H1 (cell line): ENCODE results near the gene ZBTB40. TPM values are rescaled to one million over a fixed set of nuclear protein-coding genes. Genes with fewer than 3 reads are reported as not detected.

ENCODE experiments used
- CTCF ChIA-PET: fragments of 300-600 bp; sonication (Branson Sonifier 250); formaldehyde crosslinking; loops from one replicate; lab custom pipeline; 2021; ENCODE audit not compliant: partially characterized antibody; lab: Charles Lee
- POLR2A ChIA-PET: fragments of 300-600 bp; sonication (Branson Sonifier 250); formaldehyde crosslinking; loops from one replicate; lab custom pipeline; 2021; ENCODE audit warnings: inconsistent platforms; ENCODE audit not compliant: partially characterized antibody; lab: Charles Lee
- DNase-seq, 2 experiments: peaks; one replicate each; pipeline versions ENCODE4 v3.0.0 to v3.0.0-alpha.2; 2010 to 2022; ENCODE audit warnings: low spot score in 2 of 2, low read depth in 1 of 2, mixed read lengths in 1 of 2
- FAIRE-seq: peaks from 2 replicates; lab custom pipeline; 2011; peaks lifted over from hg19 to GRCh38; lab: Jason Lieb, UNC
- H2AFZ ChIP-seq: 2 replicates; pipeline ENCODE4 v1.8.1; 2012; ENCODE audit warnings: low read length, inconsistent platforms
- H2AK5ac ChIP-seq: 2 replicates; pipeline ENCODE4 v1.6.1; 2013; ENCODE audit warnings: low read depth, low read length
- H2BK120ac ChIP-seq: replicated peaks from 2 replicates; pipeline ENCODE3; 2013; ENCODE audit warnings: low read depth, low read length, inconsistent platforms
- H2BK12ac ChIP-seq: 2 replicates; pipeline ENCODE4 v1.6.1; 2013; ENCODE audit warnings: low read depth, low read length
- H2BK15ac ChIP-seq: 2 replicates; pipeline ENCODE4 v1.6.1; 2013; ENCODE audit warnings: low read length
- H2BK20ac ChIP-seq: 2 replicates; pipeline ENCODE4 v1.6.1; 2013; ENCODE audit warnings: low read length
- H2BK5ac ChIP-seq: 2 replicates; pipeline ENCODE4 v1.6.1; 2013; ENCODE audit warnings: low read depth, low read length
- H3K14ac ChIP-seq: 2 replicates; pipeline ENCODE4 v1.6.1; 2013; ENCODE audit warnings: inconsistent platforms; ENCODE audit not compliant: insufficient read length
- H3K18ac ChIP-seq: 2 replicates; pipeline ENCODE4 v1.6.1; 2013; ENCODE audit warnings: low read length; ENCODE audit errors: extremely low read depth
- H3K23ac ChIP-seq: 2 replicates; pipeline ENCODE4 v1.6.1; 2013; ENCODE audit warnings: inconsistent platforms; ENCODE audit not compliant: insufficient read length
- H3K23me2 ChIP-seq: 2 replicates; pipeline ENCODE4 v1.6.1; 2013; ENCODE audit warnings: low read depth, low read length
- H3K27ac ChIP-seq: 2 replicates; pipeline ENCODE4 v1.6.1; 2011; ENCODE audit warnings: low read depth, low read length, inconsistent platforms
- H3K27me3 ChIP-seq, 4 experiments: replicated peaks in 1 of 4; 1 replicate in 1 of 4; 2 replicates in 3 of 4; pipeline versions ENCODE4 v1.6.1 to v1.8.1; 2011 to 2013; ENCODE audit warnings: low read length in 3 of 4, mild to moderate bottlenecking in 3 of 4, inconsistent platforms in 2 of 4, mixed read lengths in 2 of 4, moderate library complexity in 1 of 4; ENCODE audit not compliant: control insufficient read depth in 3 of 4, insufficient read depth in 3 of 4; ENCODE audit errors: extremely low read depth in 1 of 4
- H3K36me3 ChIP-seq, 4 experiments: 2 replicates each; pipeline versions ENCODE4 v1.6.1 to v1.8.1; 2011 to 2013; ENCODE audit warnings: mild to moderate bottlenecking in 4 of 4, low read length in 3 of 4, moderate library complexity in 2 of 4, control low read depth in 1 of 4, inconsistent platforms in 1 of 4; ENCODE audit not compliant: insufficient read depth in 4 of 4, control insufficient read depth in 2 of 4
- H3K4ac ChIP-seq: replicated peaks from 2 replicates; pipeline ENCODE3; 2013; ENCODE audit warnings: low read length, low read depth, mixed read lengths, inconsistent platforms; ENCODE audit not compliant: insufficient read length
- H3K4me1 ChIP-seq, 4 experiments: replicated peaks in 1 of 4; 1 replicate in 1 of 4; 2 replicates in 3 of 4; pipeline versions ENCODE4 v1.6.1 to v1.8.1; 2011 to 2013; ENCODE audit warnings: low read length in 3 of 4, inconsistent platforms in 2 of 4, mixed read lengths in 1 of 4; ENCODE audit not compliant: insufficient read depth in 4 of 4, control insufficient read depth in 3 of 4
- H3K4me2 ChIP-seq, 2 experiments: 2 replicates each; pipeline versions ENCODE4 v1.6.1 to v1.8.1; 2011 to 2013; ENCODE audit warnings: low read depth in 2 of 2, low read length in 2 of 2, control low read depth in 1 of 2, inconsistent platforms in 1 of 2, mild to moderate bottlenecking in 1 of 2; ENCODE audit not compliant: insufficient read depth in 1 of 2
- H3K4me3 ChIP-seq, 4 experiments: fragments of 200-600, 300-600 bp in 1 of 4; sonication (generic), shearing (Covaris generic), sonication (Bioruptor Twin) in 1 of 4; 2 replicates each; pipeline versions ENCODE4 v1.5.1 to v1.8.1; 2011 to 2016; ENCODE audit warnings: low read length in 4 of 4, low read depth in 3 of 4, control low read depth in 2 of 4, inconsistent platforms in 2 of 4, mild to moderate bottlenecking in 2 of 4, mixed read lengths in 1 of 4, moderate library complexity in 1 of 4; ENCODE audit not compliant: insufficient read depth in 2 of 4; ENCODE audit errors: extremely low read depth in 1 of 4
- H3K56ac ChIP-seq: replicated peaks from 2 replicates; pipeline ENCODE3; 2013; ENCODE audit warnings: low read depth, mild to moderate bottlenecking, mixed read lengths, low read length, inconsistent platforms; ENCODE audit not compliant: insufficient read length
- H3K79me1 ChIP-seq: 2 replicates; pipeline ENCODE4 v1.6.1; 2013; ENCODE audit warnings: low read depth, low read length, control low read depth
- H3K79me2 ChIP-seq, 2 experiments: 2 replicates each; pipeline versions ENCODE4 v1.6.1 to v1.8.1; 2012 to 2013; ENCODE audit warnings: low read length in 2 of 2, mild to moderate bottlenecking in 2 of 2, inconsistent platforms in 1 of 2; ENCODE audit not compliant: insufficient read depth in 2 of 2, control insufficient read depth in 1 of 2
- H3K9ac ChIP-seq, 4 experiments: replicated peaks in 1 of 4; 1 replicate in 1 of 4; 2 replicates in 3 of 4; pipeline versions ENCODE4 v1.6.1 to v1.8.1; 2011 to 2013; ENCODE audit warnings: low read depth in 3 of 4, low read length in 3 of 4, control low read depth in 2 of 4, mild to moderate bottlenecking in 2 of 4, moderate library complexity in 2 of 4, inconsistent platforms in 1 of 4; ENCODE audit errors: extremely low read depth in 1 of 4
- H3K9me3 ChIP-seq, 2 experiments: 2 replicates each; pipeline versions ENCODE4 v1.6.1 to v1.8.1; 2012 to 2013; ENCODE audit warnings: mild to moderate bottlenecking in 2 of 2, moderate library complexity in 2 of 2, control low read depth in 1 of 2, inconsistent platforms in 1 of 2, low read depth in 1 of 2, low read length in 1 of 2, mixed read lengths in 1 of 2; ENCODE audit not compliant: insufficient read depth in 2 of 2
- H4K20me1 ChIP-seq, 2 experiments: replicated peaks in 1 of 2; 2 replicates each; pipeline versions ENCODE3 to v1.8.1; 2011 to 2013; ENCODE audit warnings: inconsistent platforms in 2 of 2, low read length in 2 of 2, mild to moderate bottlenecking in 1 of 2; ENCODE audit not compliant: insufficient read depth in 2 of 2, control insufficient read depth in 1 of 2
- H4K5ac ChIP-seq: 2 replicates; pipeline ENCODE4 v1.6.1; 2013; ENCODE audit warnings: low read length, low read depth, mixed read lengths, inconsistent platforms; ENCODE audit not compliant: insufficient read length
- H4K8ac ChIP-seq: 2 replicates; pipeline ENCODE4 v1.8.0; 2013; ENCODE audit warnings: mild to moderate bottlenecking, moderate library complexity, low read length, inconsistent platforms; ENCODE audit not compliant: insufficient read depth; ENCODE audit errors: extremely low read depth
- H4K91ac ChIP-seq: replicated peaks from 2 replicates; pipeline ENCODE3; 2013; ENCODE audit warnings: low read length, mixed read lengths, inconsistent platforms; ENCODE audit not compliant: insufficient read length
- ASH2L ChIP-seq: fragments of 200-600, 300-600 bp; sonication (generic); IDR thresholded peaks from one replicate; pipeline ENCODE4 v1.7.1; 2017; ENCODE audit warnings: low read length
- CBX8 ChIP-seq: fragments of 300-800, 300-1000 bp; sonication (generic); IDR thresholded peaks from 2 replicates; pipeline ENCODE4 v1.7.1; 2016; ENCODE audit warnings: low read depth, low read length, borderline replicate concordance
- CTBP2 ChIP-seq: IDR thresholded peaks from 2 replicates; pipeline ENCODE4 v1.7.0; 2011; ENCODE audit warnings: borderline replicate concordance, mild to moderate bottlenecking, moderate library complexity, mixed read lengths, low read length; ENCODE audit not compliant: insufficient read depth, insufficient read length
- JUN ChIP-seq: IDR thresholded peaks from 2 replicates; pipeline ENCODE4 v1.6.1; 2011; ENCODE audit warnings: low read depth, mild to moderate bottlenecking, improper control_type of control experiment, low read length
- KDM5A ChIP-seq: fragments of 200-600 bp; IDR thresholded peaks from 2 replicates; pipeline ENCODE4 v1.7.1; 2012; ENCODE audit warnings: mild to moderate bottlenecking, low read length, inconsistent platforms, mixed read lengths
- NRF1 ChIP-seq: IDR thresholded peaks from 2 replicates; pipeline ENCODE4 v1.6.1; 2011; ENCODE audit warnings: mild to moderate bottlenecking, low read depth, low read length, improper control_type of control experiment
- POLR2A ChIP-seq, 2 experiments: IDR thresholded peaks; 1 replicate in 1 of 2; 2 replicates in 1 of 2; pipeline ENCODE4 v1.6.1; 2011; ENCODE audit warnings: low read depth in 2 of 2, low read length in 2 of 2, mild to moderate bottlenecking in 2 of 2; ENCODE audit errors: control extremely low read depth in 1 of 2
- POLR2AphosphoS5 ChIP-seq: IDR thresholded peaks from 2 replicates; pipeline ENCODE4 v1.6.1; 2011; ENCODE audit warnings: low read depth, low read length
- POU5F1 ChIP-seq: IDR thresholded peaks from 2 replicates; pipeline ENCODE4 v1.6.1; 2011; ENCODE audit warnings: low read depth, mild to moderate bottlenecking, low read length, moderate library complexity
- SAP30 ChIP-seq: fragments of 300-600 bp; sonication (generic); IDR thresholded peaks from 2 replicates; pipeline ENCODE4 v1.7.1; 2012; ENCODE audit warnings: low read length, moderate library complexity, mild to moderate bottlenecking, inconsistent platforms; ENCODE audit not compliant: insufficient read depth, insufficient replicate concordance
- SIX5 ChIP-seq: IDR thresholded peaks from 2 replicates; pipeline ENCODE4 v1.6.1; 2011; ENCODE audit warnings: mild to moderate bottlenecking, low read depth, low read length
- SRF ChIP-seq: IDR thresholded peaks from 2 replicates; pipeline ENCODE4 v1.6.1; 2011; ENCODE audit warnings: mild to moderate bottlenecking, low read depth, low read length, moderate library complexity
- TAF1 ChIP-seq: IDR thresholded peaks from 2 replicates; pipeline ENCODE4 v1.6.1; 2011; ENCODE audit warnings: mild to moderate bottlenecking, low read depth, low read length
- TBP ChIP-seq: IDR thresholded peaks from 2 replicates; pipeline ENCODE4 v1.6.1; 2011; ENCODE audit warnings: low read depth, low read length, improper control_type of control experiment
- USF2 ChIP-seq: IDR thresholded peaks from 2 replicates; pipeline ENCODE4 v1.6.1; 2011; ENCODE audit warnings: low read length, improper control_type of control experiment
- WGBS, 2 experiments: shearing (Covaris generic) in 1 of 2; methylation state at CpG; one replicate each; pipeline versions ENCODE4 v1.1.6 to v1.1.7; 2013 to 2015; ENCODE audit warnings: low lambda C conversion rate in 2 of 2, mixed read lengths in 2 of 2, inconsistent platforms in 1 of 2, low coverage in 1 of 2, missing lambda C conversion rate in 1 of 2; ENCODE audit not compliant: insufficient replicate concordance in 2 of 2, insufficient coverage in 1 of 2, insufficient read length in 1 of 2; ENCODE audit errors: extremely low coverage in 1 of 2, missing lambda C conversion rate in 1 of 2; 5-methylcytosine and 5-hydroxymethylcytosine counted together
- polyA plus RNA-seq, 7 experiments: library from polyadenylated mRNA; depleted of rRNA in 3 of 7; stranded (reverse) in 5 of 7; unstranded in 2 of 7; fragments of >200 nt in 5 of 7; fragments of 200-250 nt in 2 of 7; gene quantifications; 1 replicate in 5 of 7; 2 replicates in 1 of 7; 4 replicates in 1 of 7; pipeline versions ENCODE4 v1.2.1 to v1.2.3, GENCODE V29; 2011 to 2013; ENCODE audit warnings: missing spikeins in 2 of 7, mixed read lengths in 2 of 7
- total RNA-seq: library from RNA; stranded (reverse); fragmentation: NEBNext Ultra II Directional; extraction: Animal tissue kit (Norgen Biotek cat#: 25700); gene quantifications from 2 replicates; pipeline ENCODE4 v1.2.1, GENCODE V29; 2021

ZBTB40 gene
- total and polyA plus RNA-seq, 2 of the 8 experiments (the other 6 are each of a cell fraction or from before 2014, with no cell fraction given), result 3.1 to 19.3 TPM

GRCh38 chr1:22487781-22488180 lies 36.1 kb downstream of the ZBTB40 start:
- Histone ChIP-seq H2BK12ac (no peak overlapping the region), H4K91ac (no peak overlapping the region), H2BK20ac (no peak overlapping the region), H3K27ac (no peak overlapping the region), H3K79me2 (peaks cover 0 to 37% of the 10 kb centered on the region in 2 experiments; a peak in 2 of 4 replicates), H3K4ac (no peak overlapping the region), H3K56ac (no peak overlapping the region), H2BK5ac (no peak overlapping the region), H3K4me1 (peaks cover 5 to 20% (median 12%) of the 10 kb centered on the region in 4 experiments), H3K4me3 (no peak overlapping the region), H3K18ac (no peak overlapping the region), H2AFZ (no peak overlapping the region), H2BK15ac (no peak overlapping the region), H3K9ac (no peak overlapping the region), H4K20me1 (no peaks in the 10 kb centered on the region), H3K4me2 (no peak overlapping the region), H3K23ac (no peak overlapping the region), H2BK120ac (no peak overlapping the region), H4K5ac (no peak overlapping the region), H3K36me3 (no peaks in the 10 kb centered on the region), H3K23me2 (no peaks in the 10 kb centered on the region), H3K27me3 (no peaks in the 10 kb centered on the region), H4K8ac (no peak overlapping the region), H2AK5ac (no peak overlapping the region), H3K79me1 (no peaks in the 10 kb centered on the region), H3K9me3 (peaks cover 0 to 2% of the 10 kb centered on the region in 2 experiments; a peak in 1 of 4 replicates), H3K14ac (no peak overlapping the region)
- POLR2A ChIA-PET, result no interaction called here
- FAIRE-seq (no peak), DNase-seq (no peak)
- CTCF ChIA-PET, result interaction anchor here (0.9 to 2.1 kb wide), 7 partner anchors 11 to 72 kb away, joined by 3 to 6 read pairs (median 3); no protein-coding TSS in a partner anchor
- 81% methylated on average over 5 of the region's 5 CpGs; no CpG with 5 or more reads in 1 of the 2 experiments for WGBS, 2 experiments
- TF ChIP-seq POLR2AphosphoS5, result no peak
- TF ChIP-seq CBX8, result no peak
- TF ChIP-seq POLR2A (IDR thresholded peaks at IDR 0.05; ENCODE audit: control extremely low read depth in 1 of 2, low read depth in 2 of 2, low read length in 2 of 2), result no peak
- no peak for TF ChIP-seq TAF1
- no peak for TF ChIP-seq POU5F1
- TF ChIP-seq ASH2L, result no peak
- TF ChIP-seq CTBP2, result no peak
- TF ChIP-seq SRF, result no peak
- no peak for TF ChIP-seq JUN
- TF ChIP-seq TBP, result no peak
- TF ChIP-seq KDM5A, result no peak
- TF ChIP-seq USF2, result no peak
- no peak for TF ChIP-seq SAP30
- no peak for TF ChIP-seq NRF1
- no peak for TF ChIP-seq SIX5
